Islet precursor cell (in vitro differentiated cells): ENCODE data around the gene MIA2.
"Not testable (repeated sequence)": the region's sequence is repeated elsewhere in the genome, so short reads cannot be mapped to it uniquely, and the experiment has no call there.

Experiments used
- DNase-seq: peaks from one replicate; pipeline ENCODE4 v3.0.0-alpha.2; 2018

Gene MIA2

GRCh38 chr14:39230416-39231035, 3.2 kb upstream of the MIA2 start:
- DNase-seq, result no peak

DNA sequence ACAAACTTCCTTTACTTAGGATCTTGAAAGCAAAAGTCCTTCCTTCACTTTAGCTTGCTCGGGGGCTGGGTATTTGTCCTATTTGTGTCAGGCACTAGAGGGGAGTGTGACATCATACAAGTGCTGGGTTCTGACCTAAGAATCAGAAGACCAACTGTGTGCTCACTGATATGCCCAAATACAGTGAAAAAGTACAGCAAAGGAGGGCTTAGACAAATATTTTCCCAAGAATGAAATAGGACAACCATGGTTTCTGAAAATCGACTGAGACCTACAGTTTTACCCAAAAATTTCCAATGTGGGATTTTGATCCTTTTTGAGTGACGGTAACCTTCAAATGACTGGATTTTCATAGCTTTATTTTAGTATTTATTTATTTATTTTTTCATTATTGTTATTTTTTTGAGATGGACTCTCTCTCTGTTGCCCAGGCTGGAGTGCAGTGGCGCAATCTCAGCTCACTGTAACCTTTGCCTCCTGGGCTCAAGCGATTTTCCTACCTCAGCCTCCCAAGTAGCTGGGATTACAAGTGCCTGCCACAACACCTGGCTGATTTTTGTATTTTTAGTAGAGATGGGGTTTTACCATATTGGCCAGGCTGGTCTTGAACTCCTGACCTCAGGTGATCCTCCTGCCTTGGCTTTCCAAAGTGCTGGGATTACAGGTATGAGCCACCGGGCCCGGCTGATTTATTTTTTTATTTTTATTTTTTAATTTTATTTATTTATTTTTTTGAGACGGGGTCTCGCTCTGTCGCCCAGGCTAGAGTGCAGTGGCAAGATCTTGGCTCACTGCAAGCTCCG, 1.8 kb upstream of the MIA2 start:
- not testable (repeated sequence) for DNase-seq

DNA sequence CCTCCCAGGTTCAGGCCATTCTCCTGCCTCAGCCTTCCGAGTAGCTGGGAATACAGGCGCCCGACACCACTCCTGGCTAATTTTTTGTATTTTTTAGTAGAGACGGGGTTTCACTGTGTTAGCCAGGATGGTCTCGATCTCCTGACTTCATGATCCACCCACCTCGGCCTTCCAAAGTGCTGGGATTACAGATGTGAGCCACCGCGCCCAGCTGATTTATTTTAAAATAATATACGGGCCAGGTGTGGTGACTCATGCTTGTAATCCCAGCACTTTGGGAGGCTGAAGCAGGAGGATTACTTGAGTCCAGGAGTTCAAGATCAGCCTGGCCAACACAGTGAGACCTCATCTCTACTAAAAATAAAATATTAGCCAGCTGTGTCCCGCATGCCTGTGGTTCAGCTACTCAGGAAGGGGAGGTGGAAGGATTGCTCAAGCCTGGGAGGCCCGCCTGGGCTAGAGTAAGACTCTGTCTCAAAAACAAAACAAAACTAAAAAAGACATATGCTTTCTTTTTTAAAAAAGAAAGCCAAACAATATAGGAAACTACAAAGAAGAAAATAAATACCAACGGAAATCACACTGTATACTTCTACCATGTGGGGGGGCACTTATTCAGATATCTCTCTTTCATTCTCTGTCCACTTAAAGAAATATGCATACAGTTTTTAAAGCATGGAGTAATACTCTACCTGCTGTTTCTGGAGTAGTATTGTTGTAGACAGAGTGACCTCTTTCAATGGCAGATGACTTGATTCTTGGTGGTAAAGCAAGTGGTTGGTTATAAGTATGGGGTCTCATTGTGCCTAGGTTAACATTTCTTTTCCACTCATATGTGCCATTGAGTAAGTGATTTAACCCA, 930 bp upstream of the MIA2 start:
- DNase-seq, result no peak

DNA sequence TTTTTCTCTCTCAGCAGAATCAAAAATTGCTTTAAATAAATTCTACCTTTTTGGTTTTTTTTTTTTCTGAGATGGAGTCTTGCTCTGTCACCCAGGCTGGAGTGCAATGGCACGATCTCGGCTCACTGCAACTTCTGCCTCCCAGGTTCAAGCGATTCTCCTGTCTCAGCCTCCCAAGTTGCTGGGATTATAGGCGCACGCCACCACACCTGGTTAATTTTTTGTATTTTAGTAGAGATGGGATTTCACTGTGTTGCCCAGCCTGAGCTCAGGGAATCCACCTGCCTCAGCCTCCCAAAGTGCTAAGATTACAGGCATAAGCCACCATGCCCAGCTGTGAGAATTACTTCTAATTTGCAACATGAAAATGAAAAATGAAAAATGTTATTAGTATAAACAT, 1.3 kb downstream of the MIA2 start:
- not testable (repeated sequence) for DNase-seq

GRCh38 chr14:39235466-39235865, 1.8 kb downstream of the MIA2 start:
- not testable (repeated sequence) for DNase-seq

DNA sequence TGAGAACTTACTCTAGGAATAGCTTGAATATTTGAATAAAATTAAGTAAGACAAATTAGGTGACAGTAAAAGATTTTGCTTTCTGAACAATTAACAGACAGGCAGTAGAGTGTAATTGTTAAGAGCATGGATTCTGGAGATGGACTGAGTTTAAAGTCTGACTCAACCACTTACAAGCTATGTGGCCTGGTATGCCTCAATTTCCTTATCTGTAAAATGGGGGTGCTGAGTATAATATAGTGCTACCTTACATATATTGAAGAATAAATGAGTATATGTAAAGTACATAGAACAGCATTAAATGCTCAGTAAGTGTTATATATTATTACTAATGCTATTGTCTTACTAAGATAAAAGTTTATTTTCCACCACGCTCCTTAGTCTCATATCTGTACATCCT, 7.1 kb downstream of the MIA2 start:
- no peak for DNase-seq

DNA sequence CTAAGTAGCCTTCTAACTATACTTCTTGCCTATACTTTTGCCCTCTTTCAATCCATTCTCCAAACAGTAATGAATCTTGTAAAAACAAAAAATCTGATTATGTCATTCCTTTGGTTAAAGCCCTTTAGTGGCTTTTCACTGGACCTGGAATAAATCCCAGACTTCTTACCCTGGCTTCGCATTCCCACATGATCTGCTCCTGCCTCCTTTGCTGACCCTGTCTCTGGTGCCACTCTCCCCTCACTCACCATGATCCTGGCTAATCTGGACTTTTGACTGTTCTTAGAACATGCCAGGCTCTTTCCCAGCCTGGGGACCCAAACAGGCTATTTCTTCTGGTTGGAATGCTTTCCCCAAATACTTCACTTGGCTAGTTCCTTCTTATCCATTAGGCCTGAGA, 7.9 kb downstream of the MIA2 start:
- no peak for DNase-seq

DNA sequence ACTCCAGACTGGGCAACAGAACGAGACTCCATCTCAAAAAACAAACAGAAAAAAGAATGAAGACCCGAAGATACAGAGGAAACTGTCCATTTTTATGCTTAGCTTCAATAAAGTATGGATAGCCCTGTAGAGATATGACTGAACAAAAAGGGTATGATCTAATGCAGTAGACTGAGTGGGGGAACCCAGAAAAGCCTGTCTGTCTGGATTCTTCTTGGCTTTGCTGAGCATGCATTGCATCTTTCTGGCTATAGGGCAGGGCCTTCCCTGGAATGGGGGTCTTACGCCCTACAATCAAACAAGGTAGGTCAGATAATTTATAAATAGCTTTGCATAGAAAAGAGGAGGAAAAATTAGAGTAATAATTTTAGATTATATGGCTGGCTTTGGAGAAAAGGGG, 10.1 kb downstream of the MIA2 start:
- DNase-seq, result no peak

DNA sequence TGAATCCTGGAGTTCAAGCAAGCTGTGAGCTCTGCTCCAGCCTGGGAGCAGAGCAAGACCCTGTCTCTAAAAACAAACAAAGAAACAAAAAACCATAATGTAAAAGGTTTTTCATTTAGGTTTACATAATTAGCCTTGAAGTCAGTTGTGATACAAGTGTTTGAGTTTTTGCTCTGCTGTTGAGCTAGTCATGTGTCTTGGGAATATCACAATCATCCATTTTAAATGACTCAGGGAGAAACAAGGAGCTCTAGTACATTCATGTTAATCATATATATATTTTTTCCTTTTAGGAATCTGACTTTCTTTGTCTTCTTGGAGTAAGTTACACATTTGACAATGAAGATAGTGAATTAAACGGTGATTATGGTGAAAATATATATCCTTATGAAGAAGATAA, 12.9 kb downstream of the MIA2 start:
- no peak for DNase-seq

DNA sequence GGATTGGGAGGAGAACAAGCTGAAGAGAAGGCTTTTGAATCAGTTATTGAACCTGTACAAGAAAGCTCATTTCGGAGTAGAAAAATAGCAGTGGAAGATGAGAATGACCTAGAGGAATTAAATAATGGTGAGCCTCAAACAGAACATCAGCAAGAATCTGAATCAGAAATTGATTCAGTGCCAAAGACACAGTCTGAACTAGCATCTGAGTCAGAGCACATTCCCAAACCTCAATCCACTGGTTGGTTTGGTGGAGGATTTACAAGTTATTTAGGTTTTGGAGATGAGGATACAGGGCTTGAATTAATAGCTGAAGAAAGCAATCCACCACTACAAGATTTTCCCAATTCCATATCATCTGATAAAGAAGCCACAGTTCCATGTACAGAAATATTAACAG, 13.5 kb downstream of the MIA2 start:
- no peak for DNase-seq

- DNase-seq, result no peak
Observed at GRCh38 chr14:39251547-39251946, 17.8 kb downstream of the MIA2 start.

DNA sequence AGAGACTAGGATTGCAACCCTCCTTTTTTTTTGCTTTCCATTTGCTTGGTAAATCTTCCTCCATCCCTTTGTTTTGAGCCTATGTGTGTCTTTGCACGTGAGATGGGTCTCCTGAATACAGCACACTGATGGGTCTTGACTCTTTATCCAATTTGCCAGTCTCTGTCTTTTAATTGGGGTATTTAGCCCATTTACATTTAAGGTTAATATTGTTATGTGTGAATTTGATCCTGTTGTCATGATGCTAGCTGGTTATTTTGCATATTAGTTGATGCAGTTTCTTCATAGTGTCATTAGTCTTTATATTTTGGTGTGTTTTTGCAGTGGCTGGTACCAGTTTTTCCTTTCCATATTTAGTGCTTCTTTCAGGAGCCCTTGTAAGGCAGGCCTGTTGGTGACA, 23.7 kb downstream of the MIA2 start:
- not testable (repeated sequence) for DNase-seq

DNA sequence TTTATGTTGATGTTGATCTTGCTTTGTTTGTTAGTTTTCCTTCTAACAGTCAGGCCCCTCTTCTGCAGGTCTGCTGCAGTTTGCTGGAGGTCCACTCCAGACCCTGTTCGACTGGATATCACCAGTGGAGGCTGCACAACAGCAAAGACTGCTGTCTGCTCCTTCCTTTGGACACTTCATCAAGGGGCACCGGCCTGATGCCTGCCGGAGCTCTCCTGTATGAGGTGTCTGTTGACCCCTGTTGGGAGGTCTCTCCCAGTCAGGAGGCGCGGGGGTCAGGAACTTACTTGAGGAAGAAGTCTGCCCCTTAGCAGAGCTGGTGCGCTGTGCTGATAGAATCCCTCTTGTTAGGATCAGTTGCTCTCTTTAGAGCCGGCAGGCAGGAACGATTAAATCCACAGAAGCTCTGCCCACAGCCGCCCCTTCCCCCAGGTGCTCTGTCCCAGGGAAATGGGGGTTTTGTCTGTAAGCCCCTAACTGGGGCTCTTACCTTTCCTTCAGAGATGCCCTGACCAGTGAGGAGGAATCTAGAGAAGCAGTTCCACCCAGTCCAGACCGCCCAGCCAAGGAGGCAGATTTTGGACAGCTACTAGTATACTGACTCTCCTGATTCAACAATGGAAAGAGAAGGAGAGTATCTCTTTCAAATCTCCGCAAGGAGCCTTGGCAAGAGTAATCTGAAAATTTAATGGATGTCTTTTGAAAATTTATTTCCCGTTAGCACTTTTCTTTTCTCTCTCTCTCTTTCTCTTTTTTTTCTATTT, 25.2 kb downstream of the MIA2 start:
- DNase-seq, result no peak

DNA sequence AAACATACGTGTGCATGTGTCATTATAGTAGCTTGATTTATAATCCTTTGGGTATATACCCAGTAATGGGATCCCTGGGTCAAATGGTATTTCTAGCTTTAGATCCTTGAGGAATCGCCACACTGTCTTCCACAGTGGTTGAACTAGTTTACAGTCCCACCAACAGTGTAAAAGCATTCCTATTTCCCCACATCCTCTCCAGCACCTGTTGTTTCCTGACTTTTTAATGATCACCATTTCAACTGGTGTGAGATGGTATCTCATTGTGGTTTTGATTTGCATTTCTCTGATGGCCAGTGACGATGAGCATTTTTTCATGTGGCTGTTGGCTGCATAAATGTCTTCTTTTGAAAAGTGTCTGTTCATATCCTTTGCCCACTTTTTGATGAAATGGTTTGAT, 26.4 kb downstream of the MIA2 start:
- not testable (repeated sequence) for DNase-seq

DNA sequence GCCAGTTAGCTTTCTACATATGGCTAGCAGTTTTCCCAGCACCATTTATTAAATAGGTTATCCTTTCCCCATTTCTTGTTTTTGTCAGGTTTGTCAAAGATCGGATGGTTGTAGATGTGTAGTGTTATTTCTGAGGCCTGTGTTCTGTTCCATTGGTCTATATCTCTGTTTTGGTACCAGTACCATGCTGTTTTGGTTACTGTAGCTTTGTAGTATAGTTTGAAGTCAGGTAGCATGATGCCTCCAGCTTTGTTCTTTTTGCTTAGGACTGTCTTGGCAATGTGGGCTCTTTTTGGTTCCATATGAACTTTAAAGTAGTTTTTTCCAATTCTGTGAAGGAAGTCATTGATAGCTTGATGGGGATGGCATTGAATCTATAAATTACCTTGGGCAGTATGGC, 28.5 kb downstream of the MIA2 start:
- DNase-seq, result not testable (repeated sequence)

GRCh38 chr14:39264057-39264456, 30.3 kb downstream of the MIA2 start:
- no peak for DNase-seq

- no peak for DNase-seq
Observed at GRCh38 chr14:39264558-39264957, 30.8 kb downstream of the MIA2 start.

- no peak for DNase-seq
Observed at GRCh38 chr14:39265033-39265432, 31.3 kb downstream of the MIA2 start.

DNA sequence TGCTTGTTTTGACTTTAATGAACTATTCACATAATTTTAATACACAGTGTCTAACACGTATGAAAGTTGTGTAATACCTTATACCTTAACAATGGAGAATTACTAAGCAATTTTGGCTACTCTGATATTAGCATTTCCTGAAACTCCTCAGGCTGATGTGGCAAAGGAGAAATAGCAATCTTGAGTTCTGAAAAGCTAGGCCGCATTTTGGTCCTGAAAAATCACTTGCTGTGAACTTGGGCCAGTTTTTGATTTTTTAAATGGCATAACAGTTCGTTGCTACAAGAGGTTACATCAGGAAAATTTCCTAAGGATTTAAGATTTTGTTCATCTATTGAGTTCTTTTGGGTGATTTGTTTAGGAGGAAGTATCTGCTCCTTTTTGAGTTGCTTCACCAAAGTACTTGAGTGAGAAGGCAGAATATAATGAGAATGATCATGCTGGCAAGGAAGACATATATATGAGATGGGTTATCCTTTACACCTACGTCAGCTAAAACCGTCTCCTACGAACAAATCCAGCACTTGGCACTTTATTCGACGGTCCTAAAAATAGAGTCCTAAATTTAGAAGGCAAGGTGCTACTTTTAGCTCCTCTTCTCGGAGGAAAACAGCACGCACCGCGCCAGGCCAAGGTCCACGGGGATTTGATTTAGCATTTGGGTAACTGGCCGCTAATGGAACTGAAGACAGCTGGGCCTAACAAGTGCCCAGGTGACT, 32.2 kb downstream of the MIA2 start:
- DNase-seq, result no peak

DNA sequence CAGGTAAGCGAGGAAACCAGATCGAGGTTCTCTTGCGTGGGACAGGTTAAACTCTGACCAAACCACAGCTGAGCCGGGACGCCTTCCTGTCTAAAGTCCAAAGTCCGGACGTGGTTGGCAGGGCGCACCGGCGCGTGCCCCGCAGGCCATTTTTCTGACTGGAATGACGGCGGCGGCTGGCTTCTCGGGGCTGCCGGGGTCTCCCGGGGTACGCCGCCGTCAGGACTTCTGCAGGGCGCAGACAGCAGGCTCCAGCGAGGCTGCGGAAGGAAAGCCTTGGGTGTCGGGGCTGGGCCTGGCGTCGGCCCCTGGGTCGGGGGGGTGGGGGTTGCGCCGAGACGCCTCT, 32.8 kb downstream of the MIA2 start:
- DNase-seq, result peak; percentile 84

- DNase-seq, result peak; percentile 92
Observed at GRCh38 chr14:39266871-39267607, 33.3 kb downstream of the MIA2 start.

GRCh38 chr14:39267608-39268005, 33.9 kb downstream of the MIA2 start:
- DNase-seq, result no peak
